Right lobe of liver (tissue), 6 donors: ENCODE measurements around the gene TMEM205. TPM values are rescaled to one million over a fixed set of nuclear protein-coding genes. Genes with fewer than 3 reads are reported as not detected.
A peak's percentile ranks its signal among the peaks of the same experiment; 100 is the strongest.
"Not testable (repeated sequence)": the region's sequence is repeated elsewhere in the genome, so short reads cannot be mapped to it uniquely, and the experiment has no call there.

ENCODE experiments used
- ATAC-seq, 4 donors: fragments of 200-7000 bp; cut with Tn5 transposase; one replicate each; pipeline ENCODE4 v1.9.1; 2020; ENCODE audit warnings: mild to moderate bottlenecking in 4 of 4, moderate library complexity in 4 of 4
- DNase-seq, 3 donors: peaks; one replicate each; pipeline ENCODE4 v3.0.0-alpha.2; 2020
- H3K27ac ChIP-seq, 3 donors: fragments of 200-600 bp; one replicate each; pipeline ENCODE4 v1.8.0; 2022
- H3K27me3 ChIP-seq, 2 donors: fragments of 200-600 bp; one replicate each; pipeline ENCODE4 v1.8.0; 2022
- H3K36me3 ChIP-seq, 4 donors: fragments of 200-600 bp; sonication (generic) in 1 of 4; one replicate each; pipeline versions ENCODE4 v1.5.1 to v1.8.0; 2017 to 2022; ENCODE audit warnings: control low read depth in 1 of 4
- H3K4me1 ChIP-seq, 4 donors: fragments of 200-600 bp; sonication (generic) in 1 of 4; one replicate each; pipeline versions ENCODE4 v1.5.1 to v1.8.0; 2017 to 2022; ENCODE audit warnings: control low read depth in 1 of 4
- H3K4me3 ChIP-seq, 3 donors: fragments of 200-600 bp; one replicate each; pipeline ENCODE4 v1.8.0; 2022
- H3K9me3 ChIP-seq, 4 donors: fragments of 200-600 bp; sonication (generic) in 1 of 4; one replicate each; pipeline versions ENCODE4 v1.5.1 to v1.8.0; 2017 to 2022; ENCODE audit warnings: control low read depth in 1 of 4
- CTCF ChIP-seq, 4 donors: fragments of 200-600 bp in 3 of 4; fragments of 450-650 bp in 1 of 4; IDR thresholded peaks; one replicate each; pipeline versions ENCODE4 v1.5.1 to v1.8.0; 2016 to 2022; ENCODE audit warnings: antibody characterized with exemption in 4 of 4, mild to moderate bottlenecking in 2 of 4
- POLR2A ChIP-seq: fragments of 450-650 bp; IDR thresholded peaks from one replicate; pipeline ENCODE4 v1.6.1; 2017; ENCODE audit warnings: antibody characterized with exemption, mild to moderate bottlenecking
- WGBS: methylation state at CpG from one replicate; pipeline ENCODE4 v1.1.6; 2018; ENCODE audit warnings: low coverage, low lambda C conversion rate; ENCODE audit not compliant: insufficient coverage; ENCODE audit errors: missing lambda C conversion rate; 5-methylcytosine and 5-hydroxymethylcytosine counted together
- intact Hi-C, 2 donors: fragments of 100-400 bp; cut with DNase I; formaldehyde crosslinking; loops; one replicate each; pipeline versions ENCODE4 v1.11.2 to v1.14.1; 2022
- total RNA-seq, 6 experiments: library from RNA; depleted of rRNA in 2 of 6; stranded (reverse); fragments of >200 nt in 2 of 6; fragmentation: NEBNext Ultra II Directional in 3 of 6; extraction: Animal tissue kit (Norgen Biotek cat#: 25700) in 3 of 6; gene quantifications; one replicate each; pipeline versions ENCODE4 v1.1.0 to v1.2.4, GENCODE V29; 2016 to 2023
- donor health status: DM: no; HTN: yes; CAD: no.
- donor health status: DM: no; HTN: no; CAD: no.
- donor health status: DM: no; HTN: no; CAD: no.
- donor health status: DM: no; HTN: yes; CAD: no.
- donor health status: DM: no; HTN: yes; CAD: no.

Gene TMEM205
- total RNA-seq, 6 experiments from 2014 or later = 138 to 605 (median 165) TPM

DNA sequence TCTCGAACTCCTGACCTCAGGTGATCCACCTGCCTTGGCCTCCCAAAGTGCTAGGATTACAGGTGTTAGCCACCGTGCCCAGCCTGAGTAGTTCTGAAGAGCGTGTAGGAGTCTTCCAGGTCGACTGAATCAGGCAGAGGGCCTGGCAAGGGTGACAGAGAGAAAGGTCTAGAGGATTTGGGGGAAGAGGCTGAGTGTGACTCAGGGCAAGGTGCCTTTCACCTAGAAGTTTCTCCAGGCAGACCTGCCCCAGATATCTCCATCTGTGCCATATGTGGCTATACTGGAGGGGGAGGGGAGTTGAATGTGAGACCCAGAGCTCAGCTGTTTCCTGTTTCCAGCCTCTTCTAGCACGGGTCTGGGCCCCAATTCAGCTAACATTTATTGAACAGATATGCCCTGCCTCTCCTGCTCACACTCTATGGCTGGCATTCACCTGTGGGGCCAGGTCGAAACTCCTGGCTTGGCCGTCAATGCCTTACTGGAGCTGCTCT is 1.5 kb upstream of the TMEM205 start:
- Histone ChIP-seq H3K27ac (no peak overlapping the region), H3K36me3 (peaks cover 0 to 4% (median 0%) of the 10 kb centered on the region in 4 donors), H3K4me1 (peaks cover 0 to 26% (median 6%) of the 10 kb centered on the region in 4 donors), H3K4me3 (no peak overlapping the region), H3K27me3 (no peaks in the 10 kb centered on the region), H3K9me3 (no peaks in the 10 kb centered on the region)
- intact Hi-C loops = no loop called here
- 73% methylated on average over 3 of the region's 7 CpGs for WGBS
- no peak for DNase-seq
- ATAC-seq = no peak
- TF ChIP-seq POLR2A = no peak
- TF ChIP-seq CTCF (IDR thresholded peaks at IDR 0.05) = no peak

DNA sequence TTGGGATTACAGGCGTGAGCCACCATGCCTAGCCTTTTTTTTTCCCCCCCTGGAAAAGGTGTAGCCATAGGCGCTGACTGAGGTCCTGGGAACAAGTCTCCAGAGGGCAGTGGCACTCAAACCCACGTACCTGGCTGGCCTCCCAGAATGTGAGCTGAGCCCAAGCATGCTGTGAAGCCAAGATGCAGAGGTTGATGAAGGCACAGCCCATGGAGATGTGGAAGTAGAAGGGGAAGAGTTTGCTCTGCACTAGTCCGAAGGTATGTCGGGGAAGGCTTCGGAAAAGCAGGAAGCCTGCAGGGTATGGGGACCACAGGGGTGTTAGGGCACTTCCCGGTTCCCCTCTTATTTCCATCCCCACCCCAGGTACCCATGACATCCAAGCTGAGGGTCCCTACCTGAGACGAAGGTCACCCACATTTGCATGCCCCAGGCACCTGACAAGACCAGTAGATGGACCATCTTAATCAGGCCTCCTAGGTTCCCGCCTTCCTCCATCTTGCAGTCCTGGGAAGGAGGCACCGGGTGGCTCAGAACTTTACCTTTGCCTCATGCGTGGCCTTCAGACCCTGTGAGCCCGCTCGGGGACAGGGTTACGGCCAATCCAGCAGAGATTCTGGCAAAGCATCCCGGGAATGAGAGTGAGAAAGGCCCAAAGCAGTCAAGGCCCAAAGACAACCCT is 805 bp downstream of the TMEM205 start:
- Histone ChIP-seq H3K4me1 (peaks cover 0 to 26% (median 6%) of the 10 kb centered on the region in 4 donors), H3K9me3 (no peaks in the 10 kb centered on the region), H3K4me3 (peak overlapping the region; percentile 62 to 80 (median 64)), H3K27ac (peak overlapping the region in 2 of 3 donors; percentile 58 to 77), H3K27me3 (no peaks in the 10 kb centered on the region), H3K36me3 (peaks cover 0 to 10% (median 2%) of the 10 kb centered on the region in 4 donors)
- intact Hi-C loops = no loop called here
- DNase-seq (peak in 2 of 3 donors; percentile 58 to 80), ATAC-seq (peak in 3 of 4 donors; percentile 6 to 22 (median 19))
- TF ChIP-seq POLR2A = no peak
- TF ChIP-seq CTCF (IDR thresholded peaks at IDR 0.05) = no peak
- 13% methylated on average over 6 of the region's 15 CpGs for WGBS

DNA sequence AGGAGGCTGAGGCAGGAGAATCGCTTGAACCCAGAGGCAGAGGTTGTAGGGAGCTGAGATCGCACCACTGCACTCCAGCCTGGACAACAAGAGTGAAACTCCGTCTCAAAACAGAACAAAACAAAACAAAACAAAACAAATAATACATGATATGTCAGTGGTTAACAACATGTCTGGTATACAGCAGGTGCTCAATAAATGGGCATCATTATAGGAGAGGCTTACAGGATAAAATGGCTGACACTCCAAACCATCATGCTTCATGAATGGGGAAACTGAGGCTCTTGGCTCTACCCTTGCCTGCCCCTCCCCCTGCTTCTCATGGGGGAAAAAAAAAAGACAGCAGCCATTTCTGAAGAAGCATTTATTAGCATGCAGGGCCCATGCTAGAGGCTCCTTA is 3.6 kb downstream of the TMEM205 start:
- Histone ChIP-seq H3K9me3 (no peaks in the 10 kb centered on the region), H3K4me1 (peaks cover 0 to 37% (median 6%) of the 10 kb centered on the region in 4 donors), H3K27me3 (no peaks in the 10 kb centered on the region), H3K36me3 (peaks cover 0 to 10% (median 2%) of the 10 kb centered on the region in 4 donors), H3K27ac (no peak overlapping the region), H3K4me3 (no peak overlapping the region)
- ATAC-seq (no peak), DNase-seq (no peak)
- intact Hi-C loops = no loop called here
- TF ChIP-seq POLR2A = no peak
- no peak for TF ChIP-seq CTCF (IDR thresholded peaks at IDR 0.05)
- 80% methylated on average over 3 of the region's 3 CpGs for WGBS

DNA sequence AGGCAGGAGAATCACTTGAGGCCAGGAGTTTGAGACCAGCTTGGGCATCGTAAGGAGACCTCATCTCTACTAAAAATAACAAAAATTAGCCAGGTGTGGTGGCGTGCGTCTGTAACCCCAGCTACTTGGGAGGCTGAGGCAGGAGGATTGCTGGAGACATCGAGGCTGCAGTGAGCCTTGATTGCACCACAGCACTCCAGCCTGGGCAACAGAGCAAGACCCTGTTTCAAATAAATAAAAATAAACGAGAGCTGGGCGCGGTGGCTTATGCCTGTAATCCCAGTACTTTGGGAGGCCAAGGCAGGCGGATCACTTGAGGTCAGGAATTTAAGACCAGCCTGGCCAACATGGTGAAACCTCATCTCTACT is 6.0 kb downstream of the TMEM205 start:
- ATAC-seq, intact Hi-C loops: not testable (repeated sequence)
- peaks cover 0 to 28% (median 6%) of the 10 kb centered on the region in 4 donors for H3K4me1 ChIP-seq

More for the DNA sequence above, 6.0 kb downstream of the TMEM205 start:
- 82% methylated on average over 2 of the region's 8 CpGs for WGBS
- H3K36me3 ChIP-seq, H3K27me3 ChIP-seq, H3K9me3 ChIP-seq, DNase-seq, H3K27ac ChIP-seq: not testable (repeated sequence)
- peak overlapping the region in 1 of 3 donors; percentile 61 for H3K4me3 ChIP-seq
